HepG2 (cell line): ENCODE results near the gene IDUA.

Source experiments
- DPF2 ChIP-seq: sonication (generic); formaldehyde crosslinking; IDR thresholded peaks from 2 replicates; pipeline ENCODE4 v1.4.0; 2020; ENCODE audit warnings: mild to moderate bottlenecking, low read depth, missing genetic modification reagents, borderline replicate concordance
- FOXJ3 ChIP-seq: sonication (generic); formaldehyde crosslinking; IDR thresholded peaks from 2 replicates; pipeline ENCODE4 v1.4.0; 2020; ENCODE audit warnings: missing genetic modification reagents, mild to moderate bottlenecking, borderline replicate concordance
- JUN ChIP-seq: sonication (generic); formaldehyde crosslinking; IDR thresholded peaks from 2 replicates; pipeline ENCODE4 v1.4.0; 2020; ENCODE audit warnings: mild to moderate bottlenecking, missing genetic modification reagents
- KDM4B ChIP-seq: sonication (generic); formaldehyde crosslinking; IDR thresholded peaks from 2 replicates; pipeline ENCODE4 v1.4.0; 2020; ENCODE audit warnings: missing genetic modification reagents
- MTA3 ChIP-seq: sonication (generic); formaldehyde crosslinking; IDR thresholded peaks from 2 replicates; pipeline ENCODE4 v1.4.0; 2020; ENCODE audit warnings: missing genetic modification reagents
- POLR2A ChIP-seq, 2 experiments: IDR thresholded peaks; 2 replicates each; pipeline ENCODE4 v1.6.1; 2011; ENCODE audit warnings: low read depth in 2 of 2, low read length in 2 of 2, mild to moderate bottlenecking in 1 of 2, moderate library complexity in 1 of 2; ENCODE audit not compliant: insufficient read depth in 1 of 2
- RAD51 ChIP-seq: fragments of 450-650 bp; IDR thresholded peaks from 2 replicates; pipeline ENCODE4 v1.6.1; 2016; ENCODE audit warnings: borderline replicate concordance
- ZBTB1 ChIP-seq: sonication (generic); formaldehyde crosslinking; IDR thresholded peaks from 2 replicates; pipeline ENCODE4 v1.4.0; 2020; ENCODE audit warnings: missing genetic modification reagents, borderline replicate concordance
- TF ChIP-seq, protein P1 (sequence below): sonication (generic); formaldehyde crosslinking; IDR thresholded peaks from 2 replicates; pipeline ENCODE4 v1.5.0; 2020; ENCODE audit warnings: missing genetic modification reagents

DNA sequence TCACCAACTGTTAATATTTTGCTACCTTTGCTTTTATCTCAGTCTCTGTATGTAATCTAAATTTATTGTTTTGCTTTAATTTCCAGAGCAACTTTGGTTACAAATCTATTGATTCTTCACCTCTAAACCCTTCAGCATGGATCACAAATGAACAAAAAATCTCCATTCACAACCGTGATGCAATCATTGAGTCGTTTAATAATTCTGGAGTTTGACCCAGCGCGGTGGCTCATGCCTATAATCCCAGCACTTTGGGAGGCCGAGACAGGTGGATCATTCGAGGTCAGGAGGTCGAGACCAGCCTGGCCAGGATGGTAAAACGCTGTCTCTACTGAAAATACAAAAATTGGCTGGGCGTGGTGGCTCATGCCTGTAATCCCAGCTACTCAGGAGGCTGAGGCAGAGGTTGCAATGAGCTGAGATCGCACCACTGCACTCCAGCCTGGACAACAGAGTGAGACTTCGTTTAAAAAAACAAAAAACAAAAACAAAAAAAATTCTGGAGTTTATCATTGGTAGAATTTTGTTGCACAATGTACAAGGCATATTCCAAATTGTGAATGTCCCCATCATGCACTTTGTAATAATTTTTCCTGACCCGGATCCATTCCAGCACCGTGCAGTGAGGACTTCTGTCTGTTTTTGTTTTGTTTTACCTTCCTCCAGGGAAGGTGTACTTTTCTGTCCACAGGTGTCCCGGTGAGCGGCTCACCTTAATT, 2.3 kb upstream of the IDUA start:
- no peak for TF ChIP-seq ZBTB1 (CRISPR knock-in tag)
- no peak for TF ChIP-seq KDM4B (CRISPR knock-in tag)
- no peak for TF ChIP-seq JUN (CRISPR knock-in tag)
- no peak for TF ChIP-seq FOXJ3 (CRISPR knock-in tag)
- no peak for TF ChIP-seq DPF2 (CRISPR knock-in tag)
- TF ChIP-seq POLR2A (IDR thresholded peaks at IDR 0.05; ENCODE audit: insufficient read depth in 1 of 2, low read depth in 2 of 2, low read length in 2 of 2): 0 out of 4 replicates have a peak, but pooled peaks of 1 of the 2 experiments have one; percentile 2
- TF ChIP-seq, protein P1, sequence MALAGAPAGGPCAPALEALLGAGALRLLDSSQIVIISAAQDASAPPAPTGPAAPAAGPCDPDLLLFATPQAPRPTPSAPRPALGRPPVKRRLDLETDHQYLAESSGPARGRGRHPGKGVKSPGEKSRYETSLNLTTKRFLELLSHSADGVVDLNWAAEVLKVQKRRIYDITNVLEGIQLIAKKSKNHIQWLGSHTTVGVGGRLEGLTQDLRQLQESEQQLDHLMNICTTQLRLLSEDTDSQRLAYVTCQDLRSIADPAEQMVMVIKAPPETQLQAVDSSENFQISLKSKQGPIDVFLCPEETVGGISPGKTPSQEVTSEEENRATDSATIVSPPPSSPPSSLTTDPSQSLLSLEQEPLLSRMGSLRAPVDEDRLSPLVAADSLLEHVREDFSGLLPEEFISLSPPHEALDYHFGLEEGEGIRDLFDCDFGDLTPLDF (CRISPR knock-in tag): no peak
- no peak for TF ChIP-seq MTA3 (CRISPR knock-in tag)
- no peak for TF ChIP-seq RAD51
